GM12873 (cell line): ENCODE results near the gene GPC6.

Experiments used
- CTCF ChIP-seq: IDR thresholded peaks from 2 replicates; pipeline ENCODE4 v1.5.1; 2012; ENCODE audit warnings: low read depth, mild to moderate bottlenecking, moderate library complexity, low read length, control low read depth; ENCODE audit not compliant: insufficient read depth; ENCODE audit errors: missing control alignments

The GPC6 gene

GRCh38 chr13:93750676-93751075 lies 524.1 kb downstream of the GPC6 start:
- TF ChIP-seq CTCF, result no peak

- TF ChIP-seq CTCF, result no peak
Measured at GRCh38 chr13:93751117-93751516, 524.5 kb downstream of the GPC6 start.

- TF ChIP-seq CTCF, result no peak
Measured at GRCh38 chr13:93752541-93752940, 525.9 kb downstream of the GPC6 start.

GRCh38 chr13:93753639-93754038 lies 527.0 kb downstream of the GPC6 start:
- TF ChIP-seq CTCF, result no peak

- TF ChIP-seq CTCF, result no peak
Measured at GRCh38 chr13:93755341-93755740, 528.7 kb downstream of the GPC6 start.

- TF ChIP-seq CTCF, result no peak
Measured at GRCh38 chr13:93758575-93758974, 532.0 kb downstream of the GPC6 start.

- no peak for TF ChIP-seq CTCF
Measured at GRCh38 chr13:93762708-93763426, 536.3 kb downstream of the GPC6 start.
